CD4-positive, CD25-positive, alpha-beta regulatory T cell (primary cell): Measurements from ENCODE around the gene FRMPD4. TPM values are rescaled to one million over a fixed set of nuclear protein-coding genes. Genes with fewer than 3 reads are reported as not detected.

Source experiments
- ATAC-seq, 2 donors: fragments of 150-1000 bp; cut with Tn5 transposase; one replicate each; pipeline ENCODE4 v1.10.0; 2021; ENCODE audit warnings: low read depth in 2 of 2, moderate number of reproducible peaks in 2 of 2, moderate library complexity in 1 of 2
- DNase-seq, 3 donors: peaks; one replicate each; pipeline versions ENCODE4 v3.0.0 to v3.0.0-alpha.2; 2012 to 2022; ENCODE audit warnings: mixed read lengths in 1 of 3
- H3K27ac ChIP-seq: one replicate; pipeline ENCODE4 v1.7.0; 2013; ENCODE audit warnings: mild to moderate bottlenecking, low read length; ENCODE audit not compliant: insufficient read depth, poor library complexity, severe bottlenecking
- H3K27me3 ChIP-seq: one replicate; pipeline ENCODE4 v1.7.0; 2013; ENCODE audit warnings: low read length; ENCODE audit not compliant: control insufficient read depth, insufficient read depth
- H3K36me3 ChIP-seq: one replicate; pipeline ENCODE4 v1.7.0; 2013; ENCODE audit warnings: mild to moderate bottlenecking, low read length, moderate library complexity; ENCODE audit not compliant: control insufficient read depth, insufficient read depth
- H3K4me1 ChIP-seq: 2 replicates; pipeline ENCODE4 v1.7.0; 2013; ENCODE audit warnings: mild to moderate bottlenecking, low read length; ENCODE audit not compliant: insufficient read depth, control insufficient read depth, poor library complexity, severe bottlenecking
- H3K4me3 ChIP-seq: one replicate; pipeline ENCODE4 v1.7.0; 2013; ENCODE audit warnings: low read depth, mild to moderate bottlenecking, low read length, moderate library complexity
- H3K9me3 ChIP-seq, 2 experiments: 1 replicate in 1 of 2; 2 replicates in 1 of 2; pipeline ENCODE4 v1.7.0; 2013; ENCODE audit warnings: low read length in 2 of 2, mild to moderate bottlenecking in 1 of 2, moderate library complexity in 1 of 2; ENCODE audit not compliant: control insufficient read depth in 2 of 2
- H3K27ac Mint-ChIP-seq, 3 donors: one replicate each; pipeline ENCODE4 v1.8.0; 2020 to 2022; ENCODE audit warnings: mild to moderate bottlenecking in 3 of 3, mixed read lengths in 3 of 3, moderate library complexity in 2 of 3
- H3K27me3 Mint-ChIP-seq: one replicate; pipeline ENCODE4 v1.8.0; 2022; ENCODE audit warnings: mild to moderate bottlenecking, mixed read lengths
- H3K36me3 Mint-ChIP-seq: one replicate; pipeline ENCODE4 v1.8.0; 2020; ENCODE audit warnings: mixed read lengths
- H3K4me1 Mint-ChIP-seq, 4 donors: one replicate each; pipeline ENCODE4 v1.8.0; 2020 to 2022; ENCODE audit warnings: mixed read lengths in 4 of 4, mild to moderate bottlenecking in 1 of 4
- H3K4me3 Mint-ChIP-seq, 4 donors: one replicate each; pipeline ENCODE4 v1.8.0; 2020 to 2022; ENCODE audit warnings: mild to moderate bottlenecking in 4 of 4, mixed read lengths in 4 of 4, moderate library complexity in 3 of 4
- H3K9me3 Mint-ChIP-seq, 7 donors: one replicate each; pipeline ENCODE4 v1.8.0; 2020 to 2022; ENCODE audit warnings: mixed read lengths in 7 of 7, mild to moderate bottlenecking in 3 of 7, moderate library complexity in 2 of 7
- polyA plus RNA-seq, 4 donors: library from polyadenylated mRNA; unstranded; fragments of 300-500 nt; fragmentation: Illumina TruSeq; gene quantifications; one replicate each; pipeline ENCODE4 v1.2.3, GENCODE V29; 2021
- total RNA-seq: library from RNA; stranded (reverse); gene quantifications from one replicate; pipeline ENCODE4 v1.2.3, GENCODE V29; 2022

FRMPD4 gene
- total and polyA plus RNA-seq, 5 donors from 2014 or later, result not detected

GRCh38 chrX:12681047-12681446 lies 542.8 kb downstream of the FRMPD4 start:
- H3K9me3 Mint-ChIP-seq, result no peaks in the 10 kb centered on the region
- H3K4me1 Mint-ChIP-seq, result no peaks in the 10 kb centered on the region
- H3K27ac Mint-ChIP-seq, result no peak overlapping the region
- no peaks in the 10 kb centered on the region for H3K36me3 Mint-ChIP-seq
- H3K9me3 ChIP-seq, result no peaks in the 10 kb centered on the region
- ATAC-seq (no peak), DNase-seq (no peak)
- H3K4me1 ChIP-seq, result no peaks in the 10 kb centered on the region
- H3K36me3 ChIP-seq, result no peaks in the 10 kb centered on the region
- H3K27me3 Mint-ChIP-seq, result peaks cover 7% of the 10 kb centered on the region
- no peak overlapping the region for H3K4me3 ChIP-seq
- H3K4me3 Mint-ChIP-seq, result no peak overlapping the region
- H3K27ac ChIP-seq, result no peak overlapping the region
- H3K27me3 ChIP-seq, result no peaks in the 10 kb centered on the region

- H3K4me3 ChIP-seq, result no peak overlapping the region
- H3K4me1 ChIP-seq, result no peaks in the 10 kb centered on the region
- H3K27me3 Mint-ChIP-seq, result peaks cover 4% of the 10 kb centered on the region
- no peak overlapping the region for H3K4me3 Mint-ChIP-seq
- no peaks in the 10 kb centered on the region for H3K4me1 Mint-ChIP-seq
- no peaks in the 10 kb centered on the region for H3K9me3 ChIP-seq
- H3K27me3 ChIP-seq, result no peaks in the 10 kb centered on the region
- no peaks in the 10 kb centered on the region for H3K36me3 Mint-ChIP-seq
- ATAC-seq (no peak), DNase-seq (no peak)
- H3K27ac Mint-ChIP-seq, result no peak overlapping the region
- no peaks in the 10 kb centered on the region for H3K9me3 Mint-ChIP-seq
- no peaks in the 10 kb centered on the region for H3K36me3 ChIP-seq
- H3K27ac ChIP-seq, result no peak overlapping the region
Measured at GRCh38 chrX:12685541-12685940, 547.3 kb downstream of the FRMPD4 start.

DNA sequence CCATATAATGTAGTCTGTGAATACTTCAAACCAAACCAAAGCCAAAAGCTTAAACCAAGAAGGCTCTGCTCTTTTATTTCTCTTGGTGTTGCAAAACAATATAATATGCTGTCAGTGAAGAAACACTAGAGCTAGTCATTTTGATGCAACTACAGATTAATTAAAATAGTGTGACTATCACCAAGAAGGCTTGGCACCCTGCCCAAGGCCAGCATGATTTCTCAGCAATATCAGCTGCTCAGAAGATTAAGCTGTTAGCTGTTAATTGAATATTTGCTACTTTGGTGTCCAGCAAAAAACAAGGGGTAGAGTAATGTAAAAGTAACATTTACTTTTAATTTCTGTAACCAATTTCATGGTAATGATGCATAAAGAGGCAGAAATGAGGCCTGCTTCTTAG lies 548.1 kb downstream of the FRMPD4 start:
- peaks cover 4% of the 10 kb centered on the region for H3K27me3 Mint-ChIP-seq
- no peaks in the 10 kb centered on the region for H3K9me3 ChIP-seq
- no peaks in the 10 kb centered on the region for H3K27me3 ChIP-seq
- H3K4me1 Mint-ChIP-seq, result no peaks in the 10 kb centered on the region
- no peaks in the 10 kb centered on the region for H3K36me3 ChIP-seq
- H3K27ac Mint-ChIP-seq, result no peak overlapping the region
- no peak overlapping the region for H3K4me3 Mint-ChIP-seq
- no peak overlapping the region for H3K27ac ChIP-seq
- H3K4me3 ChIP-seq, result no peak overlapping the region
- H3K4me1 ChIP-seq, result no peaks in the 10 kb centered on the region
- H3K36me3 Mint-ChIP-seq, result no peaks in the 10 kb centered on the region
- no peaks in the 10 kb centered on the region for H3K9me3 Mint-ChIP-seq
- DNase-seq (no peak), ATAC-seq (no peak)

GRCh38 chrX:12690646-12691045 lies 552.4 kb downstream of the FRMPD4 start:
- Mint-ChIP-seq H3K27me3 (no peaks in the 10 kb centered on the region), H3K27ac (no peak overlapping the region), H3K4me3 (no peak overlapping the region), H3K36me3 (no peaks in the 10 kb centered on the region), H3K4me1 (no peaks in the 10 kb centered on the region), H3K9me3 (no peaks in the 10 kb centered on the region)
- ATAC-seq (no peak), DNase-seq (no peak)
- H3K27ac ChIP-seq, result no peak overlapping the region
- no peaks in the 10 kb centered on the region for H3K27me3 ChIP-seq
- no peak overlapping the region for H3K4me3 ChIP-seq
- no peaks in the 10 kb centered on the region for H3K36me3 ChIP-seq
- H3K4me1 ChIP-seq, result no peaks in the 10 kb centered on the region
- no peaks in the 10 kb centered on the region for H3K9me3 ChIP-seq

DNA sequence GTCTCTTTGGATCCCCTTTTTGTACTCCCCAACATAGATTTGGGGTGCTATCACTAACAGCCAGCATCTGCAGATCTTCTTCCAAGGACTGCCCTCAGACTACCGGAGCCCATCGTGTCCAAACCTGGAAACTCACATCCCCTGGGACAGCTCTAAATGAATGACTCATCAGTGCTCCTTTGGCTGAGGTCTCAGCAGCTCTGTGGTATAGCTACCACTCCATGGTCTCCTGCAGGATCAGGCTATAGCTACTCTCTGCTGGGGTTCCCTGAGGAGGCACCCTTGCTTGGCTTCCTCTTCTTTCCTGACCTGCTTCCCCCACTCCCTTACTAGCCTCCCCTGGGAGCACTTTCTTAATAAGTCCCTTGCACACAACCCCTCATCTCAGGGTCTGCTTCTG lies 555.5 kb downstream of the FRMPD4 start:
- Mint-ChIP-seq H3K4me3 (no peak overlapping the region), H3K27me3 (no peaks in the 10 kb centered on the region)
- no peak for ATAC-seq

DNA sequence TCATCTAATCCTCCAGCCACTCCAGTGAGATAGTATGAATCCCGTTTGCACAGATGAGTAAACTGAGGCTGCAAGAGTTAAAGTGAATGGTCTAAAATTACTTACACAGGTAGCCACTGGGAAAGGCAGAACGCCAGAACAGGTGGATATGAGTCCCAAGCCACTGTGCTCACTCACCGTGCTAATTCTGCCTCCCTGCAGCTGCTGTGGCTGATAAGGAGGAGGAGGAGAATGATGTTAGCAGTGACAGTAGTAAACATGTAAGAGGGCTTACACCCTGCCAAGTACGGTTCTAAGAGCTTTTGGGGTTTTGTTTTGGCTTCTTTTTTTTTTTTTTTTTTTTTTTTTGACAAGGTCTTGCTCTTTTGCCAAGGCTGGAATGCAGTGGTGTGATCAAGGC lies 562.5 kb downstream of the FRMPD4 start:
- no peak overlapping the region for H3K4me3 Mint-ChIP-seq
- no peaks in the 10 kb centered on the region for H3K4me1 Mint-ChIP-seq
- ATAC-seq (no peak), DNase-seq (no peak)
- H3K36me3 Mint-ChIP-seq, result no peaks in the 10 kb centered on the region
- Histone ChIP-seq H3K36me3 (no peaks in the 10 kb centered on the region), H3K27ac (no peak overlapping the region), H3K4me1 (no peaks in the 10 kb centered on the region), H3K9me3 (no peaks in the 10 kb centered on the region), H3K27me3 (peaks cover 2% of the 10 kb centered on the region), H3K4me3 (no peak overlapping the region)
- H3K27me3 Mint-ChIP-seq, result peaks cover 8% of the 10 kb centered on the region
- H3K27ac Mint-ChIP-seq, result no peak overlapping the region
- peaks cover 0 to 3% (median 0%) of the 10 kb centered on the region in 7 donors for H3K9me3 Mint-ChIP-seq

More for the DNA sequence above, 555.5 kb downstream of the FRMPD4 start:
- H3K27me3 ChIP-seq, result no peaks in the 10 kb centered on the region
- no peaks in the 10 kb centered on the region for H3K36me3 ChIP-seq
- H3K9me3 ChIP-seq, result no peaks in the 10 kb centered on the region
- no peak for DNase-seq
- Mint-ChIP-seq H3K27ac (no peak overlapping the region), H3K36me3 (no peaks in the 10 kb centered on the region), H3K9me3 (no peaks in the 10 kb centered on the region), H3K4me1 (no peaks in the 10 kb centered on the region)
- no peaks in the 10 kb centered on the region for H3K4me1 ChIP-seq
- H3K4me3 ChIP-seq, result no peak overlapping the region
- no peak overlapping the region for H3K27ac ChIP-seq

- Histone ChIP-seq H3K4me3 (no peak overlapping the region), H3K4me1 (no peaks in the 10 kb centered on the region), H3K27me3 (peaks cover 2% of the 10 kb centered on the region), H3K27ac (no peak overlapping the region), H3K9me3 (no peaks in the 10 kb centered on the region), H3K36me3 (no peaks in the 10 kb centered on the region)
- H3K27ac Mint-ChIP-seq, result no peak overlapping the region
- DNase-seq, result peak in 1 of 3 donors; percentile 46
- peaks cover 0 to 3% (median 0%) of the 10 kb centered on the region in 7 donors for H3K9me3 Mint-ChIP-seq
- H3K4me1 Mint-ChIP-seq, result no peaks in the 10 kb centered on the region
- no peak overlapping the region for H3K4me3 Mint-ChIP-seq
- H3K27me3 Mint-ChIP-seq, result peaks cover 8% of the 10 kb centered on the region
- H3K36me3 Mint-ChIP-seq, result no peaks in the 10 kb centered on the region
- no peak for ATAC-seq
Measured at GRCh38 chrX:12701628-12702027, 563.4 kb downstream of the FRMPD4 start.

- Histone ChIP-seq H3K4me1 (no peaks in the 10 kb centered on the region), H3K27ac (no peak overlapping the region), H3K9me3 (no peaks in the 10 kb centered on the region), H3K27me3 (peaks cover 2% of the 10 kb centered on the region), H3K36me3 (no peaks in the 10 kb centered on the region), H3K4me3 (no peak overlapping the region)
- H3K36me3 Mint-ChIP-seq, result no peaks in the 10 kb centered on the region
- H3K4me1 Mint-ChIP-seq, result no peaks in the 10 kb centered on the region
- DNase-seq (peak in 1 of 3 donors; percentile 6), ATAC-seq (no peak)
- H3K4me3 Mint-ChIP-seq, result no peak overlapping the region
- no peak overlapping the region for H3K27ac Mint-ChIP-seq
- H3K27me3 Mint-ChIP-seq, result peaks cover 8% of the 10 kb centered on the region
- peaks cover 0 to 3% (median 0%) of the 10 kb centered on the region in 7 donors for H3K9me3 Mint-ChIP-seq
Measured at GRCh38 chrX:12702509-12703091, 564.3 kb downstream of the FRMPD4 start.
